GM23248 (cell line): Measurements from ENCODE around the gene TMTC4. TPM values are rescaled to one million over a fixed set of nuclear protein-coding genes. Genes with fewer than 3 reads are reported as not detected.

Source experiments
- DNase-seq: peaks from one replicate; pipeline ENCODE4 v3.0.0-alpha.2; 2015
- H2AFZ ChIP-seq: fragments of 200-600 bp; sonication (generic); 2 replicates; pipeline ENCODE4 v1.6.1; 2016; ENCODE audit warnings: antibody characterized with exemption
- H3F3A ChIP-seq: fragments of 200-600 bp; sonication (generic); 2 replicates; pipeline ENCODE4 v1.6.1; 2016; ENCODE audit warnings: mild to moderate bottlenecking, antibody characterized with exemption, mixed run types; ENCODE audit not compliant: insufficient read depth
- H3K27ac ChIP-seq: fragments of 200-600 bp; sonication (generic); 2 replicates; pipeline ENCODE4 v1.5.1; 2016; ENCODE audit warnings: mild to moderate bottlenecking
- H3K27me3 ChIP-seq: fragments of 200-600 bp; sonication (generic); replicated peaks from 2 replicates; pipeline ENCODE4 v1.6.1; 2016; ENCODE audit warnings: mild to moderate bottlenecking; ENCODE audit not compliant: insufficient read depth
- H3K36me3 ChIP-seq: fragments of 200-600 bp; sonication (generic); 2 replicates; pipeline ENCODE4 v1.6.1; 2016; ENCODE audit warnings: low read depth, mild to moderate bottlenecking
- H3K4me1 ChIP-seq: fragments of 200-600 bp; sonication (generic); 2 replicates; pipeline ENCODE4 v1.6.1; 2016; ENCODE audit warnings: mild to moderate bottlenecking; ENCODE audit not compliant: insufficient read depth
- H3K4me2 ChIP-seq: fragments of 200-600 bp; sonication (generic); one replicate; pipeline ENCODE4 v1.6.1; 2016; ENCODE audit warnings: mild to moderate bottlenecking; ENCODE audit not compliant: unreplicated experiment
- H3K4me3 ChIP-seq: fragments of 200-600 bp; sonication (generic); 2 replicates; pipeline ENCODE4 v1.5.1; 2016; ENCODE audit warnings: mild to moderate bottlenecking
- H3K79me2 ChIP-seq: fragments of 200-600 bp; sonication (generic); 2 replicates; pipeline ENCODE4 v1.6.1; 2016; ENCODE audit warnings: mild to moderate bottlenecking; ENCODE audit not compliant: insufficient read depth
- H3K9ac ChIP-seq: fragments of 200-600 bp; sonication (generic); 2 replicates; pipeline ENCODE4 v1.6.1; 2016; ENCODE audit warnings: mild to moderate bottlenecking
- H3K9me2 ChIP-seq: fragments of 200-600 bp; sonication (generic); 2 replicates; pipeline ENCODE4 v1.6.1; 2016; ENCODE audit warnings: mixed run types, mild to moderate bottlenecking, moderate library complexity; ENCODE audit not compliant: insufficient read depth
- H3K9me3 ChIP-seq: fragments of 200-600 bp; sonication (generic); one replicate; pipeline ENCODE4 v1.6.1; 2017; ENCODE audit warnings: low read depth
- H4K20me1 ChIP-seq: fragments of 200-600 bp; sonication (generic); 2 replicates; pipeline ENCODE4 v1.6.0; 2016; ENCODE audit not compliant: insufficient read depth
- EZH2 ChIP-seq: fragments of 200-600 bp; sonication (generic); IDR thresholded peaks from 2 replicates; pipeline ENCODE4 v1.6.1; 2018; ENCODE audit warnings: antibody characterized with exemption, mild to moderate bottlenecking; ENCODE audit not compliant: insufficient read depth, poor library complexity, severe bottlenecking
- EZH2phosphoT487 ChIP-seq: fragments of 200-600 bp; sonication (generic); IDR thresholded peaks from 2 replicates; pipeline ENCODE4 v1.6.1; 2018; ENCODE audit warnings: antibody characterized with exemption, moderate library complexity, mild to moderate bottlenecking, low read depth; ENCODE audit not compliant: insufficient read depth
- WGBS, 2 experiments: methylation state at CpG; one replicate each; pipeline ENCODE4 v1.1.6; 2015 to 2017; ENCODE audit warnings: low lambda C conversion rate in 2 of 2, low coverage in 1 of 2; ENCODE audit errors: missing lambda C conversion rate in 2 of 2; 5-methylcytosine and 5-hydroxymethylcytosine counted together
- in situ Hi-C: fragments of 300-500 bp; cut with MboI; formaldehyde crosslinking; loops from 2 replicates; pipeline ENCODE4 v1.15.0; 2020
- polyA plus RNA-seq: library from polyadenylated mRNA; unstranded; fragments of >200 nt; fragmentation: Nextera tagmentation; extraction: Ambion mirVana; gene quantifications from 2 replicates; pipeline ENCODE4 v1.2.1, GENCODE V29; 2016
- total RNA-seq: library from RNA; depleted of rRNA; stranded (reverse); fragments of >200 nt; shearing (Covaris generic); gene quantifications from 2 replicates; pipeline ENCODE4 v1.2.3, GENCODE V29; 2014

TMTC4 gene
- total and polyA plus RNA-seq, 2 experiments from 2014 or later = 1.9 to 3.8 TPM

- Histone ChIP-seq H3K4me2 (no peak overlapping the region), H2AFZ (no peak overlapping the region), H3K36me3 (no peaks in the 10 kb centered on the region), H4K20me1 (no peaks in the 10 kb centered on the region), H3K9ac (no peak overlapping the region), H3K27ac (no peak overlapping the region), H3K79me2 (no peaks in the 10 kb centered on the region), H3F3A (no peaks in the 10 kb centered on the region), H3K9me3 (no peaks in the 10 kb centered on the region), H3K4me1 (no peaks in the 10 kb centered on the region), H3K4me3 (no peak overlapping the region), H3K9me2 (no peaks in the 10 kb centered on the region), H3K27me3 (no peaks in the 10 kb centered on the region)
- 87 to 91% methylated on average over 10 of the region's 10 CpGs for WGBS, 2 experiments
- DNase-seq = no peak
- TF ChIP-seq EZH2 (no peak), EZH2phosphoT487 (no peak)
- in situ Hi-C loops = no loop called here
These were observed 10.3 kb downstream of the TMTC4 start for GRCh38 chr13:100664171-100664900.

GRCh38 chr13:100662468-100663211 lies 12.0 kb downstream of the TMTC4 start:
- in situ Hi-C loops = no loop called here
- Histone ChIP-seq H3K9me3 (no peaks in the 10 kb centered on the region), H3K27me3 (no peaks in the 10 kb centered on the region), H4K20me1 (no peaks in the 10 kb centered on the region), H3K27ac (no peak overlapping the region), H3K4me2 (no peak overlapping the region), H3F3A (no peaks in the 10 kb centered on the region), H3K9ac (no peak overlapping the region), H3K79me2 (no peaks in the 10 kb centered on the region), H3K4me3 (no peak overlapping the region), H2AFZ (no peak overlapping the region), H3K4me1 (no peaks in the 10 kb centered on the region), H3K36me3 (no peaks in the 10 kb centered on the region), H3K9me2 (no peaks in the 10 kb centered on the region)
- 76 to 80% methylated on average over 24 of the region's 24 CpGs for WGBS, 2 experiments
- no peak for DNase-seq
- no peak for TF ChIP-seq EZH2
- TF ChIP-seq EZH2phosphoT487 = no peak

GRCh38 chr13:100660761-100661160 lies 13.8 kb downstream of the TMTC4 start:
- Histone ChIP-seq H2AFZ (no peak overlapping the region), H3K4me2 (no peak overlapping the region), H3K9me3 (no peaks in the 10 kb centered on the region), H3K4me3 (no peak overlapping the region), H3K27me3 (no peaks in the 10 kb centered on the region), H3K9ac (no peak overlapping the region), H3K4me1 (no peaks in the 10 kb centered on the region), H4K20me1 (no peaks in the 10 kb centered on the region), H3K9me2 (no peaks in the 10 kb centered on the region), H3K79me2 (no peaks in the 10 kb centered on the region), H3K27ac (no peak overlapping the region), H3K36me3 (no peaks in the 10 kb centered on the region), H3F3A (no peaks in the 10 kb centered on the region)
- no peak for TF ChIP-seq EZH2
- no peak for TF ChIP-seq EZH2phosphoT487
- DNase-seq = no peak
- 82 to 83% methylated on average over 8 of the region's 8 CpGs for WGBS, 2 experiments
- in situ Hi-C loops = no loop called here

- no peaks in the 10 kb centered on the region for H3K36me3 ChIP-seq
These were observed 15.0 kb downstream of the TMTC4 start for GRCh38 chr13:100659578-100659977.

More at GRCh38 chr13:100659578-100659977, 15.0 kb downstream of the TMTC4 start:
- no peak overlapping the region for H3K4me3 ChIP-seq
- no peak for TF ChIP-seq EZH2
- TF ChIP-seq EZH2phosphoT487 = no peak
- H3K4me1 ChIP-seq = no peaks in the 10 kb centered on the region
- no peak overlapping the region for H3K4me2 ChIP-seq
- no peaks in the 10 kb centered on the region for H3K9me2 ChIP-seq
- DNase-seq = no peak
- no peaks in the 10 kb centered on the region for H3F3A ChIP-seq
- 89 to 91% methylated on average over 4 of the region's 4 CpGs for WGBS, 2 experiments
- H3K9me3 ChIP-seq = no peaks in the 10 kb centered on the region
- H3K79me2 ChIP-seq = no peaks in the 10 kb centered on the region
- H3K27me3 ChIP-seq = no peaks in the 10 kb centered on the region
- in situ Hi-C loops = no loop called here
- no peak overlapping the region for H2AFZ ChIP-seq
- H4K20me1 ChIP-seq = no peaks in the 10 kb centered on the region
- no peak overlapping the region for H3K27ac ChIP-seq
- H3K9ac ChIP-seq = no peak overlapping the region
